BJ (cell line): ENCODE measurements around the gene PDGFB. TPM values are rescaled to one million over a fixed set of nuclear protein-coding genes. Genes with fewer than 3 reads are reported as not detected.

ENCODE experiments used
- CTCF ChIA-PET: fragments of 350-600 bp; formaldehyde crosslinking; extraction: SDS; loops from one replicate; lab custom pipeline; 2021; ENCODE audit warnings: antibody characterized with exemption, inconsistent platforms; lab: Yijun Ruan, JAX
- POLR2A ChIA-PET: fragments of 300-600 bp; sonication (Branson Sonifier 250); formaldehyde crosslinking; extraction: SDS; loops from one replicate; lab custom pipeline; 2021; ENCODE audit warnings: antibody characterized with exemption; lab: Charles Lee
- DNase-seq: peaks from one replicate; pipeline ENCODE4 v3.0.0-alpha.2; 2011; ENCODE audit warnings: low read depth
- H3K27me3 ChIP-seq: 2 replicates; pipeline ENCODE4 v1.6.0; 2011; ENCODE audit warnings: low read length; ENCODE audit not compliant: control insufficient read depth, insufficient read depth
- H3K36me3 ChIP-seq: 2 replicates; pipeline ENCODE4 v1.5.1; 2011; ENCODE audit warnings: low read length; ENCODE audit not compliant: control insufficient read depth, insufficient read depth
- H3K4me3 ChIP-seq: 2 replicates; pipeline ENCODE4 v1.5.1; 2011; ENCODE audit warnings: low read depth, mild to moderate bottlenecking, control low read depth, low read length
- CTCF ChIP-seq: IDR thresholded peaks from 2 replicates; pipeline ENCODE4 v1.5.1; 2011; ENCODE audit warnings: low read depth, mild to moderate bottlenecking, control low read depth, inconsistent platforms, low read length, moderate library complexity; ENCODE audit not compliant: insufficient read depth
- polyA plus RNA-seq: library from polyadenylated mRNA; depleted of rRNA; stranded (reverse); fragments of >200 nt; gene quantifications from 2 replicates; pipeline ENCODE4 v1.2.3, GENCODE V29; 2011; rRNA removed

Gene PDGFB
- polyA plus RNA-seq, 1 experiment = 0.13 TPM

- ChIA-PET CTCF (interaction anchor here (0.6 to 16.0 kb wide), 4 partner anchors 9 to 315 kb away, joined by 3 to 223 read pairs (median 84); partner anchors contain the start of gene RPL3), POLR2A (interaction anchor here (0.7 kb wide), 1 partner anchor 133 kb away, joined by 3 read pairs; no protein-coding TSS in a partner anchor)
- DNase-seq = no peak
- no peaks in the 10 kb centered on the region for H3K36me3 ChIP-seq
- TF ChIP-seq CTCF = no peak
- no peak overlapping the region for H3K4me3 ChIP-seq
- no peaks in the 10 kb centered on the region for H3K27me3 ChIP-seq
Observed at GRCh38 chr22:39176143-39176713, 68.6 kb downstream of the PDGFB start.

- TF ChIP-seq CTCF = no peak
- ChIA-PET CTCF (interaction anchor here (0.6 to 16.0 kb wide), 5 partner anchors 10 to 314 kb away, joined by 3 to 223 read pairs (median 8); partner anchors contain the start of gene RPL3), POLR2A (interaction anchor here (0.7 kb wide), 1 partner anchor 134 kb away, joined by 3 read pairs; no protein-coding TSS in a partner anchor)
- no peak for DNase-seq
- Histone ChIP-seq H3K4me3 (no peak overlapping the region), H3K36me3 (no peaks in the 10 kb centered on the region), H3K27me3 (no peaks in the 10 kb centered on the region)
Observed at GRCh38 chr22:39175353-39176142, 69.2 kb downstream of the PDGFB start.

- POLR2A ChIA-PET = interaction anchor here (0.6 kb wide), 1 partner anchor 139 kb away, joined by 3 read pairs; no protein-coding TSS in a partner anchor
Observed at GRCh38 chr22:39174498-39175352, 70.1 kb downstream of the PDGFB start.

GRCh38 chr22:39173787-39174497 is 70.8 kb downstream of the PDGFB start:
- peaks cover 2% of the 10 kb centered on the region; the same call in 1 of the 2 replicates for H3K27me3 ChIP-seq
- POLR2A ChIA-PET = interaction anchor here (0.6 kb wide), 1 partner anchor 140 kb away, joined by 3 read pairs; no protein-coding TSS in a partner anchor
- DNase-seq = no peak
- TF ChIP-seq CTCF = no peak
- CTCF ChIA-PET = interaction anchor here (0.6 to 16.0 kb wide), 6 partner anchors 133 to 355 kb away, joined by 3 to 223 read pairs (median 6); partner anchors contain the start of gene RPL3
- H3K4me3 ChIP-seq = no peak overlapping the region
- H3K36me3 ChIP-seq = no peaks in the 10 kb centered on the region

More at GRCh38 chr22:39174498-39175352, 70.1 kb downstream of the PDGFB start:
- no peaks in the 10 kb centered on the region for H3K27me3 ChIP-seq
- no peaks in the 10 kb centered on the region for H3K36me3 ChIP-seq
- no peak for TF ChIP-seq CTCF
- H3K4me3 ChIP-seq = no peak overlapping the region
- CTCF ChIA-PET = interaction anchor here (0.6 to 16.0 kb wide), 5 partner anchors 132 to 230 kb away, joined by 3 to 223 read pairs (median 8); partner anchors contain the start of gene RPL3
- DNase-seq = peak; percentile 70

Other genes with a start within 250 kb of the PDGFB start
- gene APOBEC3C, start 230.7 kb downstream of the PDGFB start, polyA plus RNA-seq = 20.4 and 20.9 TPM in 2 replicates
- gene APOBEC3D, start 223.9 kb downstream of the PDGFB start, polyA plus RNA-seq = 0.60 and 0.75 TPM in 2 replicates
- 8.6 and 9.1 TPM in 2 replicates for gene APOBEC3F, start 204.1 kb downstream of the PDGFB start, polyA plus RNA-seq
- gene APOBEC3G, start 167.7 kb downstream of the PDGFB start, polyA plus RNA-seq = 7.3 TPM in 2 replicates
- gene APOBEC3H, start 147.7 kb downstream of the PDGFB start, polyA plus RNA-seq = 0.10 and 0.26 TPM in 2 replicates
- gene CBX7, start 92.3 kb downstream of the PDGFB start, polyA plus RNA-seq = 4.2 and 5.3 TPM in 2 replicates
- gene RPL3, start 74.6 kb upstream of the PDGFB start, polyA plus RNA-seq = 3,985 and 4,772 TPM in 2 replicates
- gene SYNGR1, start 105.0 kb upstream of the PDGFB start, polyA plus RNA-seq = 44.4 and 65.6 TPM in 2 replicates
- 15.6 and 27.2 TPM in 2 replicates for gene TAB1, start 154.8 kb upstream of the PDGFB start, polyA plus RNA-seq
- gene MGAT3, start 212.0 kb upstream of the PDGFB start, polyA plus RNA-seq = 0.53 and 0.66 TPM in 2 replicates